HepG2 (cell line): ENCODE data around the gene CAMTA1.

Experiments
- ARID3A ChIP-seq: IDR thresholded peaks from 2 replicates; pipeline ENCODE4 v1.6.1; 2012; ENCODE audit warnings: low read depth, low read length, improper control_type of control experiment
- CEBPB ChIP-seq: IDR thresholded peaks from 2 replicates; pipeline ENCODE4 v1.6.1; 2011; ENCODE audit warnings: low read depth, low read length, improper control_type of control experiment, borderline replicate concordance
- CEBPG ChIP-seq: IDR thresholded peaks from 2 replicates; pipeline ENCODE4 v1.6.1; 2016
- RAD21 ChIP-seq: fragments of 450-650 bp; formaldehyde crosslinking; IDR thresholded peaks from 2 replicates; pipeline ENCODE4 v1.5.0; 2020; ENCODE audit warnings: mild to moderate bottlenecking
- TBP ChIP-seq: sonication (generic); formaldehyde crosslinking; IDR thresholded peaks from 2 replicates; pipeline ENCODE4 v1.5.0; 2020; ENCODE audit warnings: missing genetic modification reagents
- U2AF1 ChIP-seq: fragments of 200-400 bp; formaldehyde crosslinking; optimal IDR thresholded peaks from 2 replicates; pipeline ENCODE3; 2017; ENCODE audit warnings: mild to moderate bottlenecking, low read depth, low read length
- ZBTB26 ChIP-seq: IDR thresholded peaks from 2 replicates; pipeline ENCODE4 v1.6.1; 2016; ENCODE audit warnings: missing compliant biosample characterization, missing genetic modification reagents, borderline replicate concordance

- TF ChIP-seq ZBTB26 (CRISPR knock-in tag) (no peak), U2AF1 (no peak), ARID3A (no peak), CEBPB (no peak), RAD21 (CRISPR knock-in tag) (no peak), CEBPG (CRISPR knock-in tag) (no peak), TBP (CRISPR knock-in tag) (no peak)
These were observed 885.9 kb downstream of the CAMTA1 start for GRCh38 chr1:7671146-7671465.
